GM12878 (cell line): ENCODE data around the gene TCF4. TPM values are rescaled to one million over a fixed set of nuclear protein-coding genes. Genes with fewer than 3 reads are reported as not detected.

ENCODE experiments used
- ATAC-seq: fragments of 200-7000 bp; cut with Tn5 transposase; 3 replicates; pipeline ENCODE4 v1.9.1; 2020; ENCODE audit warnings: mild to moderate bottlenecking, moderate library complexity
- BruUV-seq: library from RNA; stranded (reverse); fragments of 400-500 nt; replicated peaks from 2 replicates; lab custom pipeline; 2021; lab: Mats Ljungman, UMichigan
- CTCF ChIA-PET: fragments of 300-600 bp; sonication (Branson Sonifier 250); formaldehyde crosslinking; extraction: SDS; loops from one replicate; lab custom pipeline; 2021; ENCODE audit warnings: inconsistent platforms; lab: Yijun Ruan, JAX
- POLR2A ChIA-PET: fragments of 350-600 bp; formaldehyde crosslinking; extraction: SDS; loops from one replicate; lab custom pipeline; 2021; ENCODE audit warnings: inconsistent platforms; lab: Charles Lee
- RAD21 ChIA-PET: fragments of 300-600 bp; sonication (Branson Sonifier 250); formaldehyde crosslinking; loops from one replicate; lab custom pipeline; 2023; ENCODE audit warnings: antibody characterized with exemption; ENCODE audit not compliant: unreplicated experiment; lab: Charles Lee
- SMC1A ChIA-PET: fragments of 300-600 bp; sonication (Branson Sonifier 250); formaldehyde crosslinking; loops from one replicate; lab custom pipeline; 2023; ENCODE audit not compliant: unreplicated experiment, uncharacterized antibody; lab: Charles Lee
- DNase-seq: peaks from one replicate; pipeline ENCODE4 v3.0.0-alpha.2; 2011; ENCODE audit warnings: low read depth, low spot score
- FAIRE-seq: peaks from 3 replicates; lab custom pipeline; 2011; peaks lifted over from hg19 to GRCh38; lab: Jason Lieb, UNC
- H2AFZ ChIP-seq: 2 replicates; pipeline ENCODE4 v1.6.0; 2011; ENCODE audit warnings: low read depth, low read length, control low read depth; ENCODE audit not compliant: control insufficient read depth
- H3K27ac ChIP-seq: 2 replicates; pipeline ENCODE4 v1.5.1; 2011; ENCODE audit warnings: control low read depth; ENCODE audit not compliant: control insufficient read depth, insufficient read depth
- H3K27me3 ChIP-seq, 2 experiments: replicated peaks in 1 of 2; 2 replicates each; pipeline versions ENCODE4 v1.6.0 to v1.6.1; 2011; ENCODE audit warnings: low read length in 1 of 2; ENCODE audit not compliant: control insufficient read depth in 2 of 2, insufficient read depth in 2 of 2
- H3K36me3 ChIP-seq, 2 experiments: 2 replicates each; pipeline ENCODE4 v1.5.1; 2011; ENCODE audit warnings: low read length in 1 of 2; ENCODE audit not compliant: control insufficient read depth in 2 of 2, insufficient read depth in 2 of 2
- H3K4me1 ChIP-seq: 2 replicates; pipeline ENCODE4 v1.6.1; 2011; ENCODE audit warnings: mild to moderate bottlenecking, low read length, moderate library complexity, mixed read lengths; ENCODE audit not compliant: control insufficient read depth, insufficient read depth
- H3K4me2 ChIP-seq: 2 replicates; pipeline ENCODE4 v1.6.0; 2011; ENCODE audit warnings: control low read depth; ENCODE audit not compliant: control insufficient read depth, insufficient read depth
- H3K4me3 ChIP-seq: fragments of 200-600 bp; sonication (generic); 2 replicates; pipeline ENCODE4 v1.5.1; 2016
- H3K79me2 ChIP-seq: 2 replicates; pipeline ENCODE4 v1.6.0; 2011; ENCODE audit warnings: low read length; ENCODE audit not compliant: control insufficient read depth, insufficient read depth
- H3K9ac ChIP-seq: 2 replicates; pipeline ENCODE4 v1.8.0; 2011; ENCODE audit warnings: low read length, control low read depth, mixed read lengths; ENCODE audit not compliant: control insufficient read depth, insufficient read depth
- H3K9me3 ChIP-seq: replicated peaks from 3 replicates; pipeline ENCODE4 v1.5.1; 2011; ENCODE audit warnings: mild to moderate bottlenecking, low read length; ENCODE audit not compliant: control insufficient read depth, insufficient read depth
- H4K20me1 ChIP-seq: 2 replicates; pipeline ENCODE4 v1.6.0; 2011; ENCODE audit not compliant: control insufficient read depth, insufficient read depth
- ATF2 ChIP-seq: IDR thresholded peaks from 2 replicates; pipeline ENCODE4 v1.6.1; 2012; ENCODE audit warnings: low read length, inconsistent platforms
- IKZF2 ChIP-seq, 2 experiments: fragments of 450-650 bp; IDR thresholded peaks; 2 replicates each; pipeline ENCODE4 v1.6.1; 2017; ENCODE audit warnings: mild to moderate bottlenecking in 2 of 2, moderate library complexity in 2 of 2
- MYB ChIP-seq: fragments of 150-350 bp; IDR thresholded peaks from 2 replicates; pipeline ENCODE4 v1.6.1; 2014; ENCODE audit warnings: mild to moderate bottlenecking, low read depth, low read length, borderline replicate concordance
- NFXL1 ChIP-seq: fragments of 450-650 bp; IDR thresholded peaks from 2 replicates; pipeline ENCODE4 v1.6.1; 2017; ENCODE audit warnings: antibody characterized with exemption, mild to moderate bottlenecking, borderline replicate concordance
- NR2C2 ChIP-seq: IDR thresholded peaks from 2 replicates; pipeline ENCODE4 v1.6.1; 2011; ENCODE audit warnings: borderline replicate concordance, low read depth; ENCODE audit not compliant: control insufficient read depth, insufficient read length
- PML ChIP-seq: IDR thresholded peaks from 2 replicates; pipeline ENCODE4 v1.6.1; 2012; ENCODE audit warnings: low read length, inconsistent platforms
- RFX5 ChIP-seq: IDR thresholded peaks from 2 replicates; pipeline ENCODE4 v1.6.1; 2011; ENCODE audit warnings: low read depth, low read length, improper control_type of control experiment
- SPI1 ChIP-seq: IDR thresholded peaks from 2 replicates; pipeline ENCODE4 v1.6.1; 2011; ENCODE audit warnings: low read depth, mild to moderate bottlenecking, low read length, moderate library complexity, borderline replicate concordance; ENCODE audit not compliant: insufficient read depth
- SREBF2 ChIP-seq: IDR thresholded peaks from 2 replicates; pipeline ENCODE4 v1.6.1; 2012; ENCODE audit warnings: mild to moderate bottlenecking, low read length
- WRNIP1 ChIP-seq: IDR thresholded peaks from 2 replicates; pipeline ENCODE4 v1.6.1; 2011; ENCODE audit warnings: low read depth, low read length, improper control_type of control experiment, borderline replicate concordance
- ZBTB33 ChIP-seq: fragments of 450-650 bp; IDR thresholded peaks from 2 replicates; pipeline ENCODE4 v1.6.1; 2017; ENCODE audit warnings: mild to moderate bottlenecking
- WGBS: methylation state at CpG from one replicate; pipeline ENCODE4 v1.1.6; 2016; ENCODE audit warnings: low lambda C conversion rate; ENCODE audit not compliant: insufficient replicate concordance, insufficient coverage; ENCODE audit errors: missing lambda C conversion rate; 5-methylcytosine and 5-hydroxymethylcytosine counted together
- in situ Hi-C: fragments of 300-500 bp; cut with MboI; formaldehyde crosslinking; loops from 9 replicates; pipeline ENCODE4 v1.14.3; 2018; ENCODE audit warnings: mixed read lengths
- intact Hi-C: fragments of 100-400 bp; cut with micrococcal nuclease; formaldehyde crosslinking; loops from one replicate; pipeline ENCODE4 v1.14.2; 2022; ENCODE audit not compliant: unreplicated experiment
- polyA plus RNA-seq, 11 experiments: library from polyadenylated mRNA; depleted of rRNA in 4 of 11; unstranded in 6 of 11; stranded (reverse) in 5 of 11; fragments of >200 nt; fragmentation: Nextera tagmentation in 4 of 11; fragmentation: Illumina TruSeq in 1 of 11; extraction: Ambion mirVana in 4 of 11; extraction: Trizol in 1 of 11; gene quantifications; 1 replicate in 1 of 11; 2 replicates in 10 of 11; pipeline versions ENCODE4 v1.2.1 to v1.2.3, GENCODE V29; 2011 to 2016; ENCODE audit warnings: inconsistent platforms in 2 of 11, missing spikeins in 2 of 11, low read depth in 1 of 11
- total RNA-seq, 4 experiments: library from RNA; depleted of rRNA in 3 of 4; stranded (reverse); fragments of >200 nt in 3 of 4; fragmentation: Illumina TruSeq in 1 of 4; extraction: Trizol in 1 of 4; gene quantifications; 2 replicates each; pipeline versions ENCODE4 v1.2.1 to v1.2.3, GENCODE V29; 2013 to 2021

Gene TCF4
- total and polyA plus RNA-seq, 10 of the 15 experiments (the other 5 are each of a cell fraction or from before 2014, with no cell fraction given), result 15.2 to 94.0 (median 31.5) TPM

GRCh38 chr18:55232506-55232905, 355.5 kb downstream of the TCF4 start:
- no TSS peak for BruUV-seq

More at GRCh38 chr18:55232506-55232905, 355.5 kb downstream of the TCF4 start:
- ChIA-PET CTCF (interaction anchor here (1.0 to 10.8 kb wide), 6 partner anchors 36 to 156 kb away, joined by 3 to 153 read pairs (median 38); no protein-coding TSS in a partner anchor), RAD21 (interaction anchor here (0.8 kb wide), 1 partner anchor 10 kb away, joined by 3 read pairs; no protein-coding TSS in a partner anchor), POLR2A (interaction anchor here (1.0 kb wide), 1 partner anchor 16 kb away, joined by 4 read pairs; no protein-coding TSS in a partner anchor), SMC1A (interaction anchor here (1.0 to 3.7 kb wide), 7 partner anchors 9 to 108 kb away, joined by 3 to 55 read pairs (median 14); no protein-coding TSS in a partner anchor)
- intact Hi-C loops (loop anchor here (10.0 kb wide), 2 partner anchors 272 to 342 kb away; no protein-coding TSS in a partner anchor), in situ Hi-C loops (loop anchor here (10.0 kb wide), 3 partner anchors 172 to 1342 kb away; no protein-coding TSS in a partner anchor)
- Histone ChIP-seq H3K36me3 (peaks cover 22 to 32% of the 10 kb centered on the region in 2 experiments), H3K4me2 (no peak overlapping the region), H3K9me3 (no peaks in the 10 kb centered on the region), H3K9ac (no peak overlapping the region), H2AFZ (no peak overlapping the region), H3K79me2 (no peaks in the 10 kb centered on the region; the same call in 1 of the 2 replicates), H4K20me1 (no peaks in the 10 kb centered on the region), H3K27ac (no peak overlapping the region), H3K4me3 (no peak overlapping the region), H3K27me3 (no peaks in the 10 kb centered on the region), H3K4me1 (peaks cover 19% of the 10 kb centered on the region)
- TF ChIP-seq ATF2 (no peak), SREBF2 (no peak), RFX5 (no peak), WRNIP1 (no peak), SPI1 (no peak), MYB (no peak), NR2C2 (no peak), NFXL1 (no peak), PML (no peak), IKZF2 (IDR thresholded peaks at IDR 0.05) (no peak), ZBTB33 (no peak)
- 98% methylated on average over 6 of the region's 6 CpGs for WGBS
- ATAC-seq, result no peak
- DNase-seq, result no peak
- no peak for FAIRE-seq
